Endodermal cell (in vitro differentiated cells): ENCODE data around the gene CRISPLD2. TPM values are rescaled to one million over a fixed set of nuclear protein-coding genes. Genes with fewer than 3 reads are reported as not detected.

Experiments
- DNase-seq: peaks from one replicate; pipeline ENCODE4 v3.0.0-alpha.2; 2017
- H3K27ac ChIP-seq: 2 replicates; pipeline ENCODE4 v1.5.1; 2013; ENCODE audit warnings: mild to moderate bottlenecking, low read depth, low read length, moderate library complexity
- H3K27me3 ChIP-seq: 2 replicates; pipeline ENCODE4 v1.6.1; 2013; ENCODE audit warnings: mild to moderate bottlenecking, low read length, moderate library complexity; ENCODE audit not compliant: insufficient read depth, control insufficient read depth, poor library complexity, severe bottlenecking
- H3K36me3 ChIP-seq: 2 replicates; pipeline ENCODE4 v1.7.0; 2013; ENCODE audit warnings: mild to moderate bottlenecking, low read length, moderate library complexity; ENCODE audit not compliant: control insufficient read depth, insufficient read depth
- H3K4me1 ChIP-seq: one replicate; pipeline ENCODE4 v1.7.0; 2013; ENCODE audit warnings: low read length; ENCODE audit not compliant: control insufficient read depth, insufficient read depth
- H3K4me3 ChIP-seq: 2 replicates; pipeline ENCODE4 v1.5.1; 2013; ENCODE audit warnings: mild to moderate bottlenecking, low read length, moderate library complexity
- H3K9ac ChIP-seq: 2 replicates; pipeline ENCODE4 v1.6.1; 2013; ENCODE audit warnings: mild to moderate bottlenecking, low read length, moderate library complexity; ENCODE audit not compliant: poor library complexity, severe bottlenecking; ENCODE audit errors: extremely low read depth
- H3K9me3 ChIP-seq: 2 replicates; pipeline ENCODE4 v1.6.1; 2013; ENCODE audit warnings: mild to moderate bottlenecking, low read length, moderate library complexity; ENCODE audit not compliant: control insufficient read depth
- H3K27ac Mint-ChIP-seq: 2 replicates; pipeline ENCODE4 v1.8.0; 2020; ENCODE audit warnings: mixed read lengths
- H3K27me3 Mint-ChIP-seq: 2 replicates; pipeline ENCODE4 v1.8.0; 2021; ENCODE audit warnings: mild to moderate bottlenecking, mixed read lengths; ENCODE audit not compliant: insufficient read depth
- H3K36me3 Mint-ChIP-seq: 2 replicates; pipeline ENCODE4 v1.8.0; 2020; ENCODE audit warnings: low read depth, mixed read lengths
- H3K4me1 Mint-ChIP-seq: 2 replicates; pipeline ENCODE4 v1.8.0; 2020; ENCODE audit warnings: mixed read lengths
- H3K4me3 Mint-ChIP-seq: 2 replicates; pipeline ENCODE4 v1.8.0; 2020; ENCODE audit warnings: mild to moderate bottlenecking, moderate library complexity, mixed read lengths
- H3K9me3 Mint-ChIP-seq: 2 replicates; pipeline ENCODE4 v1.8.0; 2020; ENCODE audit warnings: mild to moderate bottlenecking, mixed read lengths
- WGBS, 2 experiments: methylation state at CpG; one replicate each; pipeline versions ENCODE4 v1.1.5 to v1.1.7; 2013; ENCODE audit warnings: missing lambda C conversion rate in 2 of 2, mixed read lengths in 1 of 2; ENCODE audit not compliant: insufficient coverage in 1 of 2, insufficient read length in 1 of 2; 5-methylcytosine and 5-hydroxymethylcytosine counted together
- total RNA-seq, 2 donors: library from RNA; stranded (reverse); fragmentation: NEBNext Ultra II Directional in 1 of 2; extraction: Animal tissue kit (Norgen Biotek cat#: 25700) in 1 of 2; gene quantifications; 2 replicates in 1 of 2; 3 replicates in 1 of 2; pipeline ENCODE4 v1.2.1, GENCODE V29; 2021
- TF ChIP-seq, protein P1 (sequence below): fragments of 200-600 bp; sonication (generic); conservative IDR thresholded peaks from 2 replicates; pipeline ENCODE4 v1.5.0; 2021; ENCODE audit warnings: antibody characterized with exemption, mild to moderate bottlenecking

Gene CRISPLD2
- total RNA-seq, 2 donors from 2014 or later, result 5.0 to 9.3 TPM

DNA sequence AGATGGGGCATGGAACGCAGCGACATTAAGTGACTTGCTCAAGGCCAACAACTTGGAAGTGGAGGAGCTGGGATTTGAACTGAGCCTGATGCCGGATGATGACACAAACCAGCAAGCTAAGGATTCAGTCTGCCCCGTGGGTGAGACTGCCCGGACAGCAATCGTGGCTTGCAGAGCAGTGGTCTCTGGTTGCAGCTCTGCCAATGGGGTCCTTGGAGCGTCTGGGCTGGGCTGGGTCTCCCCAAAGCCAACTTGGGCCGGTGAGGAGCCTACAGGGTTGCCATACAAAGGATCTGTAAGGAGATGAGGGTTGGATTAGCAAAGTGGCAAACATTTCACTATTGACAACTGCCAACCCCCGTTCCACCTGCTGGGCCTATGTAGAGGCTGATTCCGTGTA, 2.6 kb upstream of the CRISPLD2 start:
- Histone ChIP-seq H3K27me3 (peaks cover 47% of the 10 kb centered on the region), H3K27ac (no peak overlapping the region), H3K36me3 (no peaks in the 10 kb centered on the region), H3K9ac (no peak overlapping the region), H3K4me3 (no peak overlapping the region), H3K9me3 (no peaks in the 10 kb centered on the region), H3K4me1 (no peaks in the 10 kb centered on the region)
- H3K36me3 Mint-ChIP-seq, result no peaks in the 10 kb centered on the region
- no peak overlapping the region for H3K4me3 Mint-ChIP-seq
- TF ChIP-seq, protein P1, sequence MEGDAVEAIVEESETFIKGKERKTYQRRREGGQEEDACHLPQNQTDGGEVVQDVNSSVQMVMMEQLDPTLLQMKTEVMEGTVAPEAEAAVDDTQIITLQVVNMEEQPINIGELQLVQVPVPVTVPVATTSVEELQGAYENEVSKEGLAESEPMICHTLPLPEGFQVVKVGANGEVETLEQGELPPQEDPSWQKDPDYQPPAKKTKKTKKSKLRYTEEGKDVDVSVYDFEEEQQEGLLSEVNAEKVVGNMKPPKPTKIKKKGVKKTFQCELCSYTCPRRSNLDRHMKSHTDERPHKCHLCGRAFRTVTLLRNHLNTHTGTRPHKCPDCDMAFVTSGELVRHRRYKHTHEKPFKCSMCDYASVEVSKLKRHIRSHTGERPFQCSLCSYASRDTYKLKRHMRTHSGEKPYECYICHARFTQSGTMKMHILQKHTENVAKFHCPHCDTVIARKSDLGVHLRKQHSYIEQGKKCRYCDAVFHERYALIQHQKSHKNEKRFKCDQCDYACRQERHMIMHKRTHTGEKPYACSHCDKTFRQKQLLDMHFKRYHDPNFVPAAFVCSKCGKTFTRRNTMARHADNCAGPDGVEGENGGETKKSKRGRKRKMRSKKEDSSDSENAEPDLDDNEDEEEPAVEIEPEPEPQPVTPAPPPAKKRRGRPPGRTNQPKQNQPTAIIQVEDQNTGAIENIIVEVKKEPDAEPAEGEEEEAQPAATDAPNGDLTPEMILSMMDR, result no peak
- peaks cover 81% of the 10 kb centered on the region for H3K27me3 Mint-ChIP-seq
- 87 to 96% methylated on average over 9 to 10 of the region's 10 CpGs for WGBS, 2 experiments
- peaks cover 6% of the 10 kb centered on the region for H3K4me1 Mint-ChIP-seq
- H3K9me3 Mint-ChIP-seq, result peaks cover 3% of the 10 kb centered on the region
- no peak for DNase-seq
- no peak overlapping the region for H3K27ac Mint-ChIP-seq

DNA sequence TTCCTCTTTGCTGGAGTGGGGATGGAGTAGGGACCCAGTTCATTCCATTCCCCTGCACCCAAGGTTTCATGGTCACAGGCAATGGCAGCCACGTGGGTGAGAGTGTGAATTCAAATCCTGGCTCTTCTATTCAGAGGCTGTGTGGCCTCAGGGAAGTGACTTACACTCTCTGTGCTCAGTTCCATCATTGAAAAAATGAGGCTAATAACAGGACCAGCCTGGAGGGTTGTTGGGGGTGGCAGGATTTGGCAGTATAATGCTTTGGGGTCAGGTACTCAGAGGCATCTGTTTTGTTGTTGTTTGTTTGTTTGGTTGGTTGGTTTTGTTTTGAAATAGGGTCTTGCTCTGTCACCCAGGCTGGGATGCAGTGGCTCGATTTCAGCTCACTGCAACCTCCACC, 2.2 kb upstream of the CRISPLD2 start:
- no peak overlapping the region for H3K27ac ChIP-seq
- H3K27me3 ChIP-seq, result peaks cover 51% of the 10 kb centered on the region
- WGBS, 2 experiments, result 55 to 61% methylated on average over 1 to 2 of the region's 2 CpGs
- H3K4me3 ChIP-seq, result no peak overlapping the region
- Mint-ChIP-seq H3K9me3 (peaks cover 3% of the 10 kb centered on the region), H3K27me3 (peaks cover 80% of the 10 kb centered on the region), H3K4me3 (no peak overlapping the region), H3K36me3 (no peaks in the 10 kb centered on the region), H3K4me1 (peaks cover 6% of the 10 kb centered on the region), H3K27ac (no peak overlapping the region)
- no peaks in the 10 kb centered on the region for H3K4me1 ChIP-seq
- no peaks in the 10 kb centered on the region for H3K9me3 ChIP-seq
- DNase-seq, result no peak
- no peaks in the 10 kb centered on the region for H3K36me3 ChIP-seq
- H3K9ac ChIP-seq, result no peak overlapping the region
- TF ChIP-seq, protein P1, result no peak

DNA sequence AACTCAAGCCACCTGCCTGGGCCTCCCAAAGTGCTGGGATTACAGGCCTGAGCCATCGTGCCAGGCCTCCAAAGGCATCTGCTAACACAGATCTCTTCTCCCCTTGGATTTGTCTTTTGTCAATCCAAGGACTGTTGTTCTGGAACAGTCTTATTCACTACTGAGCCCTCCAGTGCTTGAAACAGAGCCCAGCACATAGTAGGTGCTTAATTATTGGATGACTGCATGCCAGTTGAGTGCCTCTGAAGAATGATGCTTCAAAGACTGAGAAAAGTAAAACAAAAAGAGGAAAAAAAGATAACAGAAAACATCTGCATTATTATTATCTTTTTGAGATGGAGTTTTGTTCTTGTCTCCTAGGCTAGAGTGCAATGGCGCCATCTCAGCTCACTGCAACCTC, 1.7 kb upstream of the CRISPLD2 start:
- Histone ChIP-seq H3K9me3 (no peaks in the 10 kb centered on the region), H3K9ac (no peak overlapping the region), H3K4me3 (no peak overlapping the region), H3K36me3 (no peaks in the 10 kb centered on the region), H3K27me3 (peaks cover 56% of the 10 kb centered on the region), H3K27ac (no peak overlapping the region), H3K4me1 (no peaks in the 10 kb centered on the region)
- no peak overlapping the region for H3K4me3 Mint-ChIP-seq
- no peak overlapping the region for H3K27ac Mint-ChIP-seq
- H3K9me3 Mint-ChIP-seq, result peaks cover 3% of the 10 kb centered on the region
- no peak for DNase-seq
- peaks cover 79% of the 10 kb centered on the region for H3K27me3 Mint-ChIP-seq
- peaks cover 6% of the 10 kb centered on the region for H3K4me1 Mint-ChIP-seq
- TF ChIP-seq, protein P1, result no peak
- no peaks in the 10 kb centered on the region for H3K36me3 Mint-ChIP-seq
- WGBS, 2 experiments, result 92 to 100% methylated on average over 2 of the region's 2 CpGs
